NCI-H510A treated with DMSO at 0.1 percent for 48 hours (cell line): ENCODE measurements around the gene LIN7A.

Source experiments
- DNase-seq: peaks from one replicate; lab custom pipeline; 2025; lab: John Stamatoyannopoulos, UW

Gene LIN7A

DNA sequence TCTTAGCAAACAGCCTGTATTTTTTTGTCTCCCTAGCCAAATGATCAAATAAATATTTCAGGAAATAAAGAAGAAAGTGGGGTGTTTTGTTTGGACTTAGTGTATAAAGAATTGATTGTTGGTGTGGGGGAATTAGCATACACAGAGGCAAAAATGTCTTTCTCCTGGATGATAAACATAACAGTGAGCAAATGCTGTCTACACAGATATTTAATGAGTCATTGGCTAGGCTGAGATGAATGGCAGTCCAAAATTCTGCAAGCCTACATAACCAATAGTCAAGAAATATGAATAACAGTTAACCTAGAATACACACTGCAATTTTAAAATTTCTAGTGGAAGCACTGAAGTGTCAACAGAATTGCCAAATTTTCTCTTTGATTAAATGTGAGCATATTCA is 185.3 kb downstream of the LIN7A start:
- DNase-seq: no peak

DNA sequence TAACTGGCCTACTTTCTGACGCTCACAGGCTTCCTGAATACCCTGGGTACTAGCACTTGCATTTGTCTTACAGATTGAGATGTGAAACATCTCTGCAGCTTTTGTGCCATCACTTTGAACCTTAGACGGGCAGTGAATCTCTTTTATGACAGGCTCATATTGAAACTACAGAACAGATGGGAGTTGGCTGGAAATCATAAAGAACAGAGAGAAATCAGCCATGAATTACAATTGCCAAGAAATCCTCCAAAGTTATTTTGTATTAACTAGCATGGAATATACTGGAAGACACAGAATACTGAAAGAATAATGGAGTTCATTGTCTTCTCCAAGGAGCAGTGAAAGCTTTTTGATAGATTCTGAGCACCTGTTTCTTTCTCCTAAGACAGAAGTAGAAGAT is 188.3 kb downstream of the LIN7A start:
- DNase-seq: no peak

DNA sequence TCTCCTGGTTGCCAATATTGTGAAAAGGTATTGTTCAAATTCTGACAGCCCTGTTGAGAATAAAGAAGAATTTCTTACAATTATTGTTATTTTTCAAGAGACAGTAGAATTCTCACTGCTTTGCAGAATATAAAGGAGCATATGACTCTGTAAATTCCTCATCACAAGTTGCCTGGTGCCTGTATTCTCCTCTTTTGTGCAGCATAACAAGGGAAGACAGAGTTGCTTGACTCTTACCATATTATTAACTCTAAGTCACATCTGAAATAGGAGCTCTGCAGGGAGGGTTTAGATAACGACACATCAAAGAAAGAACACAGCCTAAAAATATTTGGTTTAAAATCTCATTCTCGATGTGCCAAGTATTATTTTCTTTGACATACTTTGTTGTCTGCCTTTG is 189.9 kb downstream of the LIN7A start:
- no peak for DNase-seq

DNA sequence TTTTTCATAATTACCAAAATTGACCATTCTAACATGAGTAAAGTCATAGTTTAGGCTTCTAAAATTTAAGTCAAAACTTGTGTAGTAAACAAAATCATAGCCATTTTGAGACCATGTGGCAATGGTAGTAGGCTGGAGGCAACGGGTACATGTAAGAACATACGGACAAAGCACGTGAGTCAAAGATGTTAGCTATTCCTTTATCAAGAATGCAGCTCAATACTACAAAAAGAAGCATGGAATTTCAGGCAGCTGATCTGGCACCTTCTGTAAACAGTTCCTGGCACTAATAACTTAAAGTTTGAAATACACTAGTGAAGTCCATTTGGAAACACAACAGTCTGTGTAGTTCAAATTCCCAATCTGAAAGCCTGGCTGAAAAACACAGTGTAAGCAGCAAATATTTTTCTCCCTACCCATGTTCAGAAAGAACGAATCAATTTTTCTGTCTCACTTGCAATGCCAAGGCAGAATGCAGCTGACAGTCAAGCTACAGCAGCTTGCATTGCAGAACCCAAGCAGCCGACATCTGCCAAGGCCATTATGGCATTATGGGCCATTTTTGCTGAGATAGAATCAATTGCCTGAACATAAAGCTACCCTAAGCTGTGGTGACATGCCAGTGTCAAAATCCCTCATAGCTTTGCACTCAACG is 191.8 kb downstream of the LIN7A start:
- no peak for DNase-seq
